SK-N-SH (cell line): ENCODE results near the gene ASB18.

Source experiments
- EZH2phosphoT487 ChIP-seq: fragments of 200-600 bp; sonication (generic); IDR thresholded peaks from 2 replicates; pipeline ENCODE4 v1.6.1; 2017; ENCODE audit warnings: low read depth, mixed run types, mild to moderate bottlenecking, antibody characterized with exemption, moderate library complexity, borderline replicate concordance
- MXI1 ChIP-seq: IDR thresholded peaks from 2 replicates; pipeline ENCODE4 v1.6.1; 2012; ENCODE audit warnings: mild to moderate bottlenecking, low read depth, low read length, improper control_type of control experiment
- TAF1 ChIP-seq: IDR thresholded peaks from 2 replicates; pipeline ENCODE4 v1.6.1; 2012; ENCODE audit warnings: low read depth, mild to moderate bottlenecking, low read length, moderate library complexity, borderline replicate concordance
- USF2 ChIP-seq: fragments of 150-350 bp; IDR thresholded peaks from 2 replicates; pipeline ENCODE4 v1.6.1; 2017; ENCODE audit warnings: antibody characterized with exemption, low read length, low read depth, borderline replicate concordance
- YY1 ChIP-seq: IDR thresholded peaks from 2 replicates; pipeline ENCODE4 v1.4.0; 2012; ENCODE audit warnings: low read depth, mild to moderate bottlenecking
- TF ChIP-seq, protein P1 (sequence below): fragments of 200-600 bp; sonication (generic); IDR thresholded peaks from 2 replicates; pipeline ENCODE4 v1.6.1; 2017; ENCODE audit warnings: antibody characterized with exemption, mild to moderate bottlenecking, moderate library complexity

- no peak for TF ChIP-seq TAF1
- TF ChIP-seq, protein P1, sequence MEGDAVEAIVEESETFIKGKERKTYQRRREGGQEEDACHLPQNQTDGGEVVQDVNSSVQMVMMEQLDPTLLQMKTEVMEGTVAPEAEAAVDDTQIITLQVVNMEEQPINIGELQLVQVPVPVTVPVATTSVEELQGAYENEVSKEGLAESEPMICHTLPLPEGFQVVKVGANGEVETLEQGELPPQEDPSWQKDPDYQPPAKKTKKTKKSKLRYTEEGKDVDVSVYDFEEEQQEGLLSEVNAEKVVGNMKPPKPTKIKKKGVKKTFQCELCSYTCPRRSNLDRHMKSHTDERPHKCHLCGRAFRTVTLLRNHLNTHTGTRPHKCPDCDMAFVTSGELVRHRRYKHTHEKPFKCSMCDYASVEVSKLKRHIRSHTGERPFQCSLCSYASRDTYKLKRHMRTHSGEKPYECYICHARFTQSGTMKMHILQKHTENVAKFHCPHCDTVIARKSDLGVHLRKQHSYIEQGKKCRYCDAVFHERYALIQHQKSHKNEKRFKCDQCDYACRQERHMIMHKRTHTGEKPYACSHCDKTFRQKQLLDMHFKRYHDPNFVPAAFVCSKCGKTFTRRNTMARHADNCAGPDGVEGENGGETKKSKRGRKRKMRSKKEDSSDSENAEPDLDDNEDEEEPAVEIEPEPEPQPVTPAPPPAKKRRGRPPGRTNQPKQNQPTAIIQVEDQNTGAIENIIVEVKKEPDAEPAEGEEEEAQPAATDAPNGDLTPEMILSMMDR = no peak
- no peak for TF ChIP-seq EZH2phosphoT487
- TF ChIP-seq USF2 = no peak
- TF ChIP-seq MXI1 = no peak
- no peak for TF ChIP-seq YY1
These were observed 13.2 kb downstream of the ASB18 start for GRCh38 chr2:236250909-236251579.
